NCI-H345 (cell line): ENCODE data around the gene PODNL1.
"Not testable (repeated sequence)": the region's sequence is repeated elsewhere in the genome, so short reads cannot be mapped to it uniquely, and the experiment has no call there.

Experiments
- DNase-seq: peaks from one replicate; lab custom pipeline; 2025; lab: John Stamatoyannopoulos, UW

Gene PODNL1

DNA sequence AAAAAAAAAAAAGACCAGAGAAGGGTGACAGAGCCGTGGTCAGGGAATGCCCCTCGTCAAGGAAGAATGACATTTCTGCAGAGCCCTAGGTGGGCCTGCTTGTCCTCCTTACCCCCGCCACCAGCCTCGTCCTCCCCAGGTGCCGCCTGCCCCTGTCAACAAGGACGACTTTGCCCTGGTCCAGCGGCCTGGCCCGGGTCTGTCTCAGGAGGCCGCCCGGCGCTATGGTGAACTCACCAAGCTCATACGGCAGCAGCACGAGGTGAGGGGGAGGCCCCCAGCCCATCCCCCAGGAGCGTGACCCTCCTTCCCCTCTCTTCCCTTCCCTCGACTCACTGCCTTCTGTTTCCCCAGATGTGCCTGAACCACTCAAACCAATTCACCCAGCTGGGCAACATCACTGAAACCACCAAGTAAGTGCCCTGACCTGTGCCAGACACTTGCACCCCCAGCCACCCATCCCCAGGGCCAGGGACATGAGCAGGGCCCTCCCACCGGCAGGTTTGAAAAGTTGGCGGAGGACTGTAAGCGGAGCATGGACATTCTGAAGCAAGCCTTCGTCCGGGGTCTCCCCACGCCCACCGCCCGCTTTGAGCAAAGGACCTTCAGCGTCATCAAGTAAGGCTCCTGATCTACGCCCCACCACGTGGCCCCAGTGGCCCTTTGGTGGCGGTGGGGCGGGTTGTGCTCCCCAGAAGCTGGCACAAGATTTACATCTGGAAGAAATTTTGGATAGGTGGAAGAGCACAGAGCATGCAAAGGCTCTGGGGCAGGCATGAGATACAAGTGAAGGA lies 14.8 kb downstream of the PODNL1 start:
- DNase-seq: no peak

DNA sequence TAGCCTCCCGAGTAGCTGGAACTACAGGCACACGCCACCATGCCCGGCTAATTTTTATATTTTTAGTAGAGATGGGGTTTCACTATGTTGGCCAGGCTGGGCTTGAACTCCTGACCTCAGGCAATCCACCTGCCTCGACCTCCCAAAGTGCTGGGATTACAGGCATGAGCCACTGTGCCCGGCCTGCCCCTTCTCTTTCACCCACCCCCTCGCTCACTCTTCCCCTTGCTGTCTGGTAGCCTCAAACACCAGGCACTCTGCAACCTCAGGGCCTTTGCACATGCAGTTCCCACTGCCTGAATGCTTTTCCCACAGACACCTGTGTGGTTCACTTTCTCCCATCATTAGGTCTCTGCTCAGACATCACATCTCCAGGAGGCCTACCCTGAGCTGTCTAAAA lies 16.1 kb downstream of the PODNL1 start:
- DNase-seq: not testable (repeated sequence)

DNA sequence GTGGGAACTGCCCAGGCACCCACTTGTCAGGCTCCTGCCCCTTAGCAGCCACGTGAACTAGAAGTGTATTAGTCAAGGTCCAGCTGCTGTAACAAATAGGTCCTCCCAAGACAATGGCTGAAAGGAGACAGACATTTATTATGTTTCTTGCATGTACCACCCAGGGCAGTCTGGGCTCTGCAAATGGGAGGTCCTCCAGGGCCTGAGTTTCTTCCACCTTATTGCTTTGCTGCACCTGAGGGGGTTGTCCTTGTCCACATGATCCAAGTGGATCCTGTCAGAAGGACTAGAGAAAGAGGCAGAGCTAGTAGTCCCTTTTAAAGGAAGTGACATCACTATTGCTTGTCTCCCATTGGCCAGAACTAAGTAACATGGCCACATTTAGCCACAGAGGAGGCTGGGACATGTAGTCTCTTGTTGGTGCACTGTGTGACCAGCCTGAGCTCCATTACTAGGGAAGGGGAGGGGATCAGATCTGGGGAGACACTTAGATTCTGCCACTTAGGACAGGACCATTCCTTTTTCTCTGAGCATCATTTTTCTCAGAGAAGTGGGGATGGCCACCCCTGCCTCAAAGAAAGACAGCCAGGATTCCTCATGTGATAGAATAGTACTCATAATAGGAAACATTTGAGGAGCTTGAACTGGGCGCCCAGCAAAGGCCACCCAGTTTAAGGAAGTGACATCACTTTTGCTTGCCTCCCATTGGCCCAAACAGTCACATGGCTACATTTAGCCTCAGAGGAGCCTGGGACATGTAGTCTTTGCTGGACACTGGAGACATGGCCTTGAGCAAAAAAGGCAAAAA lies 17.1 kb downstream of the PODNL1 start:
- DNase-seq: peak; percentile 9

DNA sequence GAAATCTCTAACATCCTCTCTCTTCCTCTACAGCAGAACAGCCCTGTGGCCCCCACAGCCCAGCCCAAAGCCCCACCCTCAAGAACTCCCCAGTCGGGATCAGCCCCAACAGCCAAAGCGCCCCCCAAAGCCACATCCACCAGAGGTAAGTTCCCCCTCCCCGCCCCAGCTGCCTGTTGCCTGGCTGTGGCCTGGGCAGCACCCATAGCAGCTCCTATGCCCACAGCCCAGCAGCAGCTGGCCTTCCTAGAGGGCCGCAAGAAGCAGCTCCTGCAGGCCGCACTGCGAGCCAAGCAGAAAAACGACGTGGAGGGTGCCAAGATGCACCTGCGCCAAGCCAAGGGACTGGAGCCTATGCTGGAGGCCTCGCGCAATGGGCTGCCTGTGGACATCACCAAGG lies 17.7 kb downstream of the PODNL1 start:
- DNase-seq: no peak

DNA sequence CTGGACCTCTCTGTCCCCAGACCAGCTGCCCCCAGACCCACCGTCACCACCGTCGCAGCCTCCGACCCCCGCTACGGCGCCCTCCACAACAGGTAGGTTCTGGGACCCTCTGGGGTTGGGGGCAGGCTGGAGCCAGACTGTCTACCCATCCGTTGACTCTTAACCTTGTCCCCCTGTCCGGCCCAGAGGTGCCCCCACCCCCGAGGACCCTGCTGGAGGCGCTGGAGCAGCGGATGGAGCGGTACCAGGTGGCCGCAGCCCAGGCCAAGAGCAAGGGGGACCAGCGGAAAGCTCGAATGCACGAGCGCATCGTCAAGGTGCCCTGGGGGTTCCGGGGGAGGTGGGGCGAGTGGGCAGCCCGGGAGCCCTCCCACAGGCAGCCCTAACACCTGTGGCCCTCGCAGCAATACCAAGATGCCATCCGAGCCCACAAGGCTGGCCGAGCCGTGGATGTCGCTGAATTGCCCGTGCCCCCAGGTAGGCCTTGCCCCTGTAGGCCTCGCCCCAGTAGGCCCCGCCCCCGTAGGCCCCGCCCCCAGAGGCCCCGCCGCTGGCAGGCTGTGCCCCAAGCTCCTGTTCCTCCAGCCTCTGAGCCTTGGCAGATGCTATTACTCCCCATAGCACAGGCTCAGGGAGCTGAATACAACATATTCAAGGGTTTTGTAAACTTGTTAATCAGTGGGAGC lies 19.3 kb downstream of the PODNL1 start:
- no peak for DNase-seq

DNA sequence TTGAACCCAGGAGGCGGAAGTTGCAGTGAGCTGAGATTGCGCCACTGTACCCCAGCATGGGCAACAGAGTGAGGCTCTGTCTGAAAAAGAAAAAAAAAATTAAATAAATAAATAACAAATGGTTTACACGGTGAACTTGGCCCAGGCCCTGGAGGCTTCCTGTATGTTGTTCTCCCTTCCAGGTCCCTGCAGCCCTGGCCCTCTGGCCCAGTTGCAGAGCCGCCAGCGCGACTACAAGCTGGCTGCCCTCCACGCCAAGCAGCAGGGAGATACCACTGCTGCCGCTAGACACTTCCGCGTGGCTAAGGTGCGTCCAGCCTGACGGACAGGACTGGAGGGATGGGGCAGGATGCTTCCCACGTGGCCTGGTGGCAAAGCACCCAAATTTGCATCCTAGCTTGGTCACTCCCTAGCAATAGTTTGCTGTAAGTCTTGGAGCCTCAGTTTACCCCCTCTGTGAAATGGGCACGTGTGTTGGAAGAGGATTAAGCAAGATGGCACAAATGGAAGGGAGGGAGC lies 20.3 kb downstream of the PODNL1 start:
- no peak for DNase-seq

DNA sequence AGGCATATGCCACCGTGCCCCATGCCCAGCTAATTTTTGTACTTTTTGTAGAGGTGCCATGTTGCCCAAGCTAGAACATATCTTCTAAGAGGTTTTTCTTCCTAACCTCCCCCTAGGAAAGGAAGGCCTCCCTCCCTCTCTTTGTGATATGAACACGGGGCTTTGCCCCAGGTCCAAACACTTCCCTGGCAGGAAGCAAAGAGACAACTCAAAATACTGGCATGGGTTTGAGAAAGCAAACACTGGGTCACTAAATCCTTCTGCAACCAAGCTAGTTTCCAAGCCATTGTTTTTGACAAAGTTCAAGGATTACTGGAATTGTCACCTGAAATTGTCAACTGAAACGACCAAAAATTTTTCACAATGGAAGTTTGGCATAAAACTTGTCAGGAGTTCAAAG lies 23.4 kb downstream of the PODNL1 start:
- no peak for DNase-seq

DNA sequence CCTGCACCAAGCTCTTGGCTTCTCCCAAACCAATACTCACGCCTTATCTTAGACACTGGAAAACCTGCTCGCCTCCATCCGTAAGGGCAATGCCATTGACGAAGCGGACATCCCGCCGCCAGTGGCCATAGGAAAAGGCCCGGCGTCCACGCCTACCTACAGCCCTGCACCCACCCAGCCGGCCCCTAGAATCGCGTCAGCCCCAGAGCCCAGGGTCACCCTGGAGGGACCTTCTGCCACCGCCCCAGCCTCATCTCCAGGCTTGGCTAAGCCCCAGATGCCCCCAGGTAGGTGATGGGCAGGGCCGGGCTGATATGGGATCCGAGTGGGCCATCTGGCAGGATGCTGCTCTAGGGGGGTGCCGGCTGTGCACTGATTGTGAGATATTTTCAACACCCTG lies 24.9 kb downstream of the PODNL1 start:
- DNase-seq: no peak

DNA sequence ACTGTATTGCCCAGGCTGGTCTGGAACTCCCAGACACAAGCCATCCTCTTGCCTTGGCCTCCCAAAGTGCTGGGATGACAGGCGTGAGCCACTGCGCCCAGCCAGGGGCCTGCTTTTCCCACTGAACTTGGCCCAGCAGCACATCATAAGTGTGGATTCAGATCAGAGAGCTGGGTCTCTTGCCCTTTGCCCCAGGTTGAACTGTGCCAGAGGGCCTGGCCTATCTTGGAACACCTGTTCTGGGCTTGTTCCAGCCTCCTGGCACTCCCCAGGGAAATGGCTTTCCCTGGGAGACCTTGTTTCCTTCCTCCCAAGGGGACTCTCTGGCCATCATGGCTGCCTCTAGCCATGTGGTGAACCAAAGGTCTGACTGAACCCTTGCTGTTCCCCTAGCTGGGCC lies 28.8 kb downstream of the PODNL1 start:
- DNase-seq: no peak

DNA sequence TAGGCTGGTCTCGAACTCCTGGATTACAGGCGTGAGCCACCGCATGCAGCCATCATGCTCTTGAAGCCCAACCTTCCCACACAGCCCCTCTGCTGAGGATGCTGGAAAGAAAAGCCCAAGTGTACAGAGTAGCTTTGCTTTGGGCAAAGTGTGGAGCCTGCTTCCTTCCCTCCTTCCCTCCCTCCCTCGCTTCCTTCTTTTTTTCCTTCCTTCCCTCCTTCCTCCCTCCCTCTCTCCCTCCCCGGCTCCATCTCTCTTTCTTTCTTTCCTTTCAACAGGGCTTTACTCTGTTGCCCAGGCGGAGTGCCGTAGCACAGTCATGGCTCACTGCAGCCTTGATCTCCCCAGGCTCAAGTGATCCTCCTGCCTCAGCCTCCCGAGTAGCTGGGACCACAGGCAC lies 29.5 kb downstream of the PODNL1 start:
- DNase-seq: no peak

DNA sequence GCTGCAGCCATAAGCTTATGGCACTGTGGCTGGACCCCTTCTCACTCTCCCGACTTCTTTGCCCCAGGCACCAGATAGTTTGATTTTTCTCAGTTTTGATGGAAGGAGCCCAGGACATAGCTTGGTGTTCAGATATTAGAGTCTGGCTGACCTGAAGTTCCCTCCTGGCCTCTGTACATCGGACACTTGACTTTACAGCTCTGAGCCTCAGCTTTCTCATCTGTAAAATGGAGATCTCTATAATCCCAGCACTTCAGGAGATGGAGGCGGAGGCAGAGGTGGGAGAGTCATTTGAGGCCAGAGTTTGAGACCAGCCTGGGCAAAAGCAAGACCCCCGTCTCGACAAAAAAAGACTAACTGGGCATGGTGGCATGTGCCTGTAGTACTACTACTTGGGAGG lies 31.3 kb downstream of the PODNL1 start:
- no peak for DNase-seq

DNA sequence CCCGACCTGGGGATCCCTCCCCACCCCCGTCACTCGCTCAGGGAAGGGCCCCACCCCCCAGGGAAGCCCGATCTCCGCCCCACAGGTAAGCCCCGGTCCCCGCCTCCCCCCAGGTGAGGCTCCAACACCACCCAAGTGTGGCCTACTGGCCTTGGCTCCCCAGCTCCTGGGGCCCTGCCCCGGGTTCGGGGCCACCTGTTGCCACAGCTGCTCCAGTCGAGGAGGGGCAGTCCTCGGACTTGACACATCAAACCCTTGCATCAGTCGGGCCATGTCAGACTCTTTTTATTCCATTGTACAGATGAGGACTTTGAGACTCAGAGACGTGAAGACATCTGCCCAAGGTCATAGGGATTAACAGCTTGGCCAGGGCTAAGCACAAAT lies 31.7 kb downstream of the PODNL1 start:
- DNase-seq: peak; percentile 15

DNA sequence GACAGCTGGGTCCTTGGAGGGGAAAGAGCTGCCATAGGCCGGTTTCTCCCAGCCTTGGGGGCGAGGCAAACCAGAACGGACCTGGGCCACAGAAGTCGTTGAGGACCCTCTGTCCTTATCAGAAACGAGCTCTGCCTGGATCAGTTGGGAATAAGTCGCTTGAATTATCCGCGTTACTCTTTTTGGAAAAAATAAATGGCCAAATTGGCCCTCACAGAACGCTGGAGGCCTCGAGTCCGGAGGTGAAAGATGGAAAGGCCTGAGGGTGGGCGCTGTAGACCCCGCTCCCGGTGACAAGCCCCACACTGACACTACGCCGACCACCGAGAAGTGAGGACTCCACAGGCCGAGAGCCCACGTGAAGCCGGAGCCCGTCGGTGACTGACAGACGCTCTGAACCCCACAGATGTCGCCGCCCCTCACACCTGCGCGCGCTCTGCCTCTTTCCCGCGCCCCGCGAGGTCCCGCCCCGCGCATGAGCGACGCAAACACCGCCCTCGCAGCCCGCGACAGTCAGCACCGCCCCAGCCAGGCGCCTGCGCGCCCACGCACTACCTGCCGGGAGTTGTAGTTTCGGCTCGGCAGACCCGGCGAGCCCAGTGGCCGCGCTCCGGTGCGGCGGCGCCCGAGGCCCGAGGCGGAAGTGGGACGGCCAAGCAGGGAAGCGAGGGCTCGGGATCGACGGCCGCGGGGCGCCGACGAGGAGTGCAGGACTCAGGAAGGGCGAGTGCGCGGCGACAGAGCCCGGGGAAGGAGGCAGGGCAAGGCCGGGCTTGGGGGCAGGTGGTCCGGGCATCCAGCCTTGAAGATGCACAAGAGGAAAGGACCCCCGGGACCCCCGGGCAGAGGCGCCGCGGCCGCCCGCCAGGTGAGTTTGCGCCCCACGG lies 32.3 kb downstream of the PODNL1 start, which contains the start of the genes BRME1 and CC2D1A:
Gene BRME1, minus strand, starts transcription at position 484 of the 887 bp plus-strand sequence. CDS start 1,225 bp downstream, outside the sequence.
Gene CC2D1A, plus strand, starts transcription at position 568 of the 887 bp plus-strand sequence. Its CDS starts 241 bp downstream, at position 809.
- DNase-seq: peak; percentile 90

DNA sequence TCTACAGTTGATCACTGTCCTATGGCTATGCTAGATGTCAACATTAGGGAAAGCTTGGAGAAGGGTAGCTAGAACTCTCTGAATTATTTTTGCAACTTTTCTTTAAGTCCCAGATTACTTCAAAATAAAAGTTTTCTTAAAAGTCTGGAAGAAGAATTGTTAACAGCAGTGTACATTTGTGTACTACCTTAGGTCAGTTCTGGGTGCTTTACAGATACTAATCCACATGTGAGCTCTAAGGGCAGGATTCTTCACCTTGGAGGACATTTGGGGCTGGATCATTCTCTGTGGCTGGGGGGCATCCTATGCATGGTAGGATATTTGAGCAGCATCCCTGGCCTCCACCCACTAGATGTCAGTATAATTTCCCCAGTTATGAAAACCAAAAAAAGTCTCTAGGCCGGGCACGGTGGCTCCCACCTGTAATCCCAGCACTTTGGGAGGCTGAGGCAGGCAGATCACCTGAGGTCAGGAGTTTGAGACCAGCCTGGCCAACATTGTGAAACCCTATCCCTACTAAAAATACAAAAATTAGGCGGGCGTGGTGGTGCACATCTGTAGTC lies 35.1 kb downstream of the PODNL1 start:
- DNase-seq: no peak

DNA sequence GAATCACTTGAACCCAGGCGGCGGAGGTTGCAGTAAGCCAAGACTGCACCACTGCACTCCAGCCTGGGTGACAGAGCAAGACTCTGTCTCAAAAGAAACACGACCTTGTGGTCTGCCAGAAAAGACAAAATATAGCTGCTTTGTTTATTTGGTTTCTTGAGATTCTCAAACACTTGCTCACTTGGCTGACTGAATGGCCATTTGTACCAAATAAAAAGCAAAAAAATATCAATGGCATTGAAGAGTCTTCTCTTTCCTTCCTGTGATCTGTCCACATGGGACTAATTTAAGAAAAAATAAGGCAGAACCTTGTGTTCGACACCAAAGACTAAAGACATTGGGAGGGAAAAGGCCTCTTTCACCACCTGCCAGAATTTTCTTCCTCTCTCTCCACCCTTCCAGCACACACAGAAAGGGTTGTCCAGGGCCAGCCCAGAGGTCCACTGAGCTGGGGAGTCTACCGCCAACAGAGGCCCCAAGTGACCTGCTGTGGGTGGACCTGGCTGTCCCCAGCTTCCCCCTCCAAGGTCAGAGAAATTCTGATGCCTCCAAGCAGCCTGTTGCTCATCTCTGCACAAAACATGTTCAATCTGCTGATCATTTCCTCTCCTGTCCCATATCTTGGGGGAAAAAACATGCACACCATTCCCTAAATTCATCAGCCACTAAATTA lies 38.2 kb downstream of the PODNL1 start:
- DNase-seq: no peak

DNA sequence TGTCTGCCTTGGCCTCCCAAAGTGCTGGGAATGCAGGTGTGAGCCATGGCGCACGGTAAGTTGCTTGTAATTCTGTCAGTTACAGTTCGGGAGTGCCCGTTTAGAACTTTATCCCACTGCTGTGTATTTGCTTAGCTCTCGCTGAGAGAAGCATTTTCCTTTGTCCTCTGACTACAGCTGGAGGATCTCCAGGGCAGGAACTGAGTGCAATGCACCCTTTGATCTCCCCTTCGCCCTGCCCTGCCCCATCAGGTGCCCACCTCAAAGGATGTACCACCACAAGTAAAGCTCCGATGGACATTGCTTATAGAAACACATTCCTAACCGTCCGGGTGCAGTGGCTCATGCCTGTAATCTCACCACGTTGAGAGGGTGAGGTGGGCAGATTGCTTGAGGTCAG lies 38.8 kb downstream of the PODNL1 start:
- no peak for DNase-seq

DNA sequence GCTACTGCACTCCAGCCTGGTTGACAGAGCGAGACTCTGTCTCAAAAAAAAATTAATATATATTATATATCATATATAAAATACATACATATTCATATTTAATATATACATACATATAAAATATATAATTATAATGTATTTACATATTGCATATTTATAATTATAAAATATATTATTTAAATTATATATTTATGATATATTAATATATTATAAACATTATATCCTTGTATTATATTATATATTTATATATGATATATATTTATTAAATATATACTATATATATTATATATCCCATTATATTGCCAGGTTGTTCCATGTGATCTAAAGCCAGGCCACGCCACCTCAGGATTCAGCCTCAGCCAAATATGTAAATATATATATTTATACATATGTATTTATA lies 42.0 kb downstream of the PODNL1 start:
- DNase-seq: no peak

DNA sequence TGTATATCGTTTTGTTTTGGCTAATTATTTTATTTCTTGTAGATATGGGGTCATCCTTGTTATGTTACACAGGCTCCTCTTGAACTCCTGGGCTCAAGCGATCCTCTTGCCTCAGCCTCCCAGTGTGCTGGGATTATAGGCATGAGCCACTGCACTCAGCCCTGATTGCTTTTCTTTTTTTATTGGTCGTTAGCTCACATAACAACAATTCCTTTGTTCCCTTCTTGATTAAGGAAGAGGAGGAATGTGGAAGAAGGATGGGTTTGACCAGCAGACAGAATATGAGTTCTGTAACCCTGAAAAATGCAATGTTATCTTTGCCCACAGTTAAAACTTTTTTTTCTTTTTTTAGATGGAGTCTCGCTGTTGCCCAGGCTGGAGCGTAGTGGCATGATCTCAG lies 43.7 kb downstream of the PODNL1 start:
- DNase-seq: no peak

DNA sequence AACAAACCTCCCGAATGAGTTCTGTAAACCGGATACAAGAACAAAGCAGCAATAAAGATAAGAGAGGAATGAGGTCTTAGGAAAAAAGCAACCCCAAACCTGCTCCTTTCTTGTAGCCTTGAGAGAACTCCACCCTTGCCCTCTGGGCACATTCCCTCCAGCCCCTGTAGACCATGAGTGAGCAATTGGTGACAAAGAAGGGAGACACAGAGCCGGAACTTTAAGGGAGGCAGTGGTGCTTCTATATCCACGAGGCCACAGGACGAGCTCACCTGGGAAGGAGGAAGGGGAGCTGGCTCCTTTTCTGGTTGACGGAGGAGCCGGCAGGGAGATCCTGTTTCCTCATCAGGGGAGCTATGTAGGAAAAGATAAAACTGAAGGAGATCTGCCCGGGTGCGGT lies 45.3 kb downstream of the PODNL1 start:
- DNase-seq: no peak

DNA sequence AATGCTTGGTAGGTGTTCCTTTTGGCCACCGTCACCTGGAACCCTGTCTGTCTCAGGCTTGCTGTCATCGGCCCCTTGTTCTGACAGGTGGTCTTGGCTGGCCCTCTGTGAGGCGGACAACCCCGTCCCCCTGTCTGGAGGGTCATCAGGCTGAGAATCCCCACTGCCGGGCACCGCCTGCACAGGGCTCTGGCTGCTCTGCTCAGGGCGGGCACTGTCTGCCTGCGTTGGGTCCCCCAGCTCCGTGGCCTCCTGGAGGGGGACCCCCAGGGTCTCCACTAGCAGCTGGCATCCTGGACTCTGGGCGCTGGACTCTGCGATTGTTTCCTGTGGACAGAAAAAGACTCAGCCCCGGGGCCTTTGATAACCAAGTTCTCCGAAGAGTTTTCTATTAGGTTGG lies 48.1 kb downstream of the PODNL1 start:
- DNase-seq: no peak
